Measurements from ENCODE around the gene MPV17L2. TPM values are rescaled to one million over a fixed set of nuclear protein-coding genes. Genes with fewer than 3 reads are reported as not detected.

The MPV17L2 gene
- total RNA-seq, 6 experiments from 2014 or later: 6.5 to 26.4 (median 7.5) TPM

- no peak overlapping the region for H3K27ac ChIP-seq
These were observed 24.9 kb upstream of the MPV17L2 start for GRCh38 chr19:18167975-18168645.

GRCh38 chr19:18168673-18169381 lies 24.2 kb upstream of the MPV17L2 start:
- ATAC-seq (no peak), DNase-seq (peak in 1 of 3 donors; percentile 56)
- Histone ChIP-seq H3K27ac (peak overlapping the region in 2 of 3 donors; percentile 50 to 57), H3K9me3 (no peaks in the 10 kb centered on the region), H3K36me3 (peaks cover 0 to 47% (median 11%) of the 10 kb centered on the region in 4 donors), H3K4me1 (peaks cover 0 to 3% (median 0%) of the 10 kb centered on the region in 4 donors), H3K4me3 (no peak overlapping the region), H3K27me3 (no peaks in the 10 kb centered on the region)
- whole genome bisulfite sequencing (ENCODE audit: insufficient coverage, low coverage, low lambda C conversion rate, missing lambda C conversion rate): 80% methylated on average over 1 of the region's 66 CpGs
- intact Hi-C loops (cut with DNase I): loop anchor here (5.0 kb wide), 1 partner anchor 57 kb away; no protein-coding TSS in a partner anchor
- TF ChIP-seq POLR2A (IDR thresholded peaks at IDR 0.05): no peak
- TF ChIP-seq CTCF (IDR thresholded peaks at IDR 0.05): no peak

More at GRCh38 chr19:18167975-18168645, 24.9 kb upstream of the MPV17L2 start:
- Histone ChIP-seq H3K27me3 (no peaks in the 10 kb centered on the region), H3K36me3 (peaks cover 0 to 53% (median 13%) of the 10 kb centered on the region in 4 donors), H3K9me3 (no peaks in the 10 kb centered on the region), H3K4me1 (peaks cover 0 to under 1% (median 0%) of the 10 kb centered on the region in 4 donors), H3K4me3 (no peak overlapping the region)
- WGBS (ENCODE audit: insufficient coverage, low coverage, low lambda C conversion rate, missing lambda C conversion rate): 61% methylated on average over 11 of the region's 14 CpGs
- intact Hi-C loops (cut with DNase I): loop anchor here (5.0 kb wide), 1 partner anchor 56 kb away; no protein-coding TSS in a partner anchor
- ATAC-seq (peak; percentile 63 to 74 (median 66)), DNase-seq (peak in 1 of 3 donors; percentile 61)
- no peak for TF ChIP-seq POLR2A (IDR thresholded peaks at IDR 0.05)
- TF ChIP-seq CTCF (IDR thresholded peaks at IDR 0.05): peak; percentile 63 to 77 (median 68)

- Histone ChIP-seq H3K4me1 (peaks cover 0 to 13% (median 2%) of the 10 kb centered on the region in 4 donors), H3K27ac (peak overlapping the region; percentile 15 to 57 (median 43)), H3K4me3 (no peak overlapping the region), H3K27me3 (no peaks in the 10 kb centered on the region), H3K9me3 (no peaks in the 10 kb centered on the region), H3K36me3 (peaks cover 0 to 36% (median 9%) of the 10 kb centered on the region in 4 donors)
- TF ChIP-seq POLR2A (IDR thresholded peaks at IDR 0.05): peak; percentile 54
- no peak for TF ChIP-seq CTCF (IDR thresholded peaks at IDR 0.05)
- WGBS (ENCODE audit: insufficient coverage, low coverage, low lambda C conversion rate, missing lambda C conversion rate): 46% methylated on average over 12 of the region's 16 CpGs
- ATAC-seq (peak in 2 of 4 donors; percentile 1 to 3), DNase-seq (peak in 1 of 3 donors; percentile 62)
- intact Hi-C loops (cut with DNase I): no loop called here
These were observed 22.2 kb upstream of the MPV17L2 start for GRCh38 chr19:18170714-18171255.

GRCh38 chr19:18171605-18172327 lies 21.3 kb upstream of the MPV17L2 start:
- Histone ChIP-seq H3K36me3 (peaks cover 0 to 27% (median 6%) of the 10 kb centered on the region in 4 donors), H3K9me3 (no peaks in the 10 kb centered on the region), H3K27me3 (no peaks in the 10 kb centered on the region), H3K27ac (peak overlapping the region; percentile 6 to 70 (median 22)), H3K4me1 (peaks cover 0 to 13% (median 2%) of the 10 kb centered on the region in 4 donors), H3K4me3 (no peak overlapping the region)
- ATAC-seq: no peak
- DNase-seq: no peak
- 69% methylated on average over 4 of the region's 8 CpGs for WGBS (ENCODE audit: insufficient coverage, low coverage, low lambda C conversion rate, missing lambda C conversion rate)
- no peak for TF ChIP-seq CTCF (IDR thresholded peaks at IDR 0.05)
- TF ChIP-seq POLR2A (IDR thresholded peaks at IDR 0.05): no peak
- intact Hi-C loops (cut with DNase I): no loop called here
